SK-N-MC (cell line): ENCODE measurements around the gene KAZN.

Experiments
- EZH2 ChIP-seq: fragments of 200-600 bp; sonication (generic); IDR thresholded peaks from one replicate; pipeline ENCODE4 v1.6.1; 2017; ENCODE audit warnings: antibody characterized with exemption
- POLR2AphosphoS5 ChIP-seq: IDR thresholded peaks from 2 replicates; pipeline ENCODE4 v1.6.1; 2012; ENCODE audit warnings: mild to moderate bottlenecking, low read depth, low read length, borderline replicate concordance

GRCh38 chr1:15094056-15094455, 495.6 kb downstream of the KAZN start:
- TF ChIP-seq EZH2 (no peak), POLR2AphosphoS5 (no peak)
